ENCODE results near the gene PTPRB.

PTPRB gene

DNA sequence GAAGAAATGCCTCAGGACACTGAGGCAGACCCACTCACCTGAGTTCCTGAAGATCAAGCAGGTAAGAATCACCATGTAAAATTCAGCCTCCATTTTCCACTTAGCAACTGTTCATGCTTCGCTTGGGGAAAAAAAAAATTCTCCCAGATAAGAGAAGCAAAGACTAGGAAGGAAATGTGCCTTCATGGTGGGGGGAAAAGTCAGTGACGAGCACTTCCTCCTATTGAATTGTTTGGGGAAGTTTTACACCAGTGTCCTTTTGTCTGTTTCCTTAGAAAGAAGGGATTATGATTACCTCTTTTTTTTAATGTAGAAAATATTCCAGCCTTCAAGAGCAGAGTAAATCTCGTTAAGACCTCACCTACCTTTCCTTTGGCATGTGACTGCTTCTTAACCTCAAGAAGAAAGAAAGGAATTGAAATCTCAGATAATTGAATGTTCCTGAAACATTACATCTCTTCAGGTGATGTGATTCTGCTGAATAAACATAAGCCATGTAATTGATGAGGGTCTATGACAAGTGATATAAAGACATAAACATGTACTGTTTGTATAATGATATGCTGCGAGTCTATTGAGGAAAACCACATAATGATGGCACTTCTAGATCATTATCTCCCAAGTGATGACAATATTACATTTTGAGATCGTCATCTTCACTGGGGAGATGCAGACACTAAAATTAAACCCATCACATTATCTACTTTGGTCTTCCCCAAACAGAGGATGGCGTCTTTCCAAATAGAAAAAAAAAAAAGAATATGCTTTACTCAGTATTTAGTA is at the start of gene PTPRB:
Gene PTPRB, minus strand, starts transcription at position 127 of the 783 bp plus-strand sequence. Its CDS starts 34 bp downstream, at position 93.
- no peak for DNase-seq (ENCODE audit: low read depth)

DNA sequence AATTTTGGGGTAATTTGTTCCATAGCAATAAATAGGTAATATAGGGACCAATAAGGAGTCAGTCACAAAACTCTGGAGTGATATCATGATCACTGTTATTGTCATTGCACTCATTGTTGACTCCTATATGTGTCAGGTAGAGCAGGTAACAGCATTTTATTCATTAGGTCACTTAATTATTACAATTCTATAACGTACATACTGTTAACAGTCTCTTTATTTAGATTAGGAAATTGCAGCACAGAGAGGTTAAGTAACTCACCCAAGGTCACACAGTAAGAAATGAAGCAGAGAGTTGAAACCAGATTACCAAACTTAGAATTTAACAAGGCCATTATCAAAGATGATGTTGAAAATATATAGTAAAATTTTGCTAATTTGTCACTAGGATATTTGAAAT is 49.7 kb upstream of the PTPRB start:
- no peak for DNase-seq (ENCODE audit: low read depth)

DNA sequence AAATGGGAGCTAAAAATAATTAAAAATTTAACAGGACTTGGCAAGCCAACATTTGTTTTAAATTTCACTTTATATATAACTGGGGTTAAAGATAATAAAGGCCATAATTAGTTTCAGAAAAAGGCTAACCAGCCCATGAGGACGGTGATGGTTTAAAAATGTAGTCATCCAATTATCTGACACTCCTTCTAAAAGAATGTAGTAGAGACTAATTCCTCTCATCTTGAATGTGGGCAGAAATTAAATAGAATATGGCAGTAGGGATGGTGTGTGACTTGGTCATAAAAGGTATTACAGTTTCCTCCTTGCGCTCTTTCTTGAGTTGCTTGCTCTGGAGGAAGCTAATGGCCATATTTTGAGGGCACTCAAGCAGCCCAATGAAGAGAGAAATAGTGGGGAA is 49.1 kb upstream of the PTPRB start:
- DNase-seq (ENCODE audit: low read depth): no peak

GRCh38 chr12:70683976-70684375 is 46.7 kb upstream of the PTPRB start:
- DNase-seq (ENCODE audit: low read depth): no peak

DNA sequence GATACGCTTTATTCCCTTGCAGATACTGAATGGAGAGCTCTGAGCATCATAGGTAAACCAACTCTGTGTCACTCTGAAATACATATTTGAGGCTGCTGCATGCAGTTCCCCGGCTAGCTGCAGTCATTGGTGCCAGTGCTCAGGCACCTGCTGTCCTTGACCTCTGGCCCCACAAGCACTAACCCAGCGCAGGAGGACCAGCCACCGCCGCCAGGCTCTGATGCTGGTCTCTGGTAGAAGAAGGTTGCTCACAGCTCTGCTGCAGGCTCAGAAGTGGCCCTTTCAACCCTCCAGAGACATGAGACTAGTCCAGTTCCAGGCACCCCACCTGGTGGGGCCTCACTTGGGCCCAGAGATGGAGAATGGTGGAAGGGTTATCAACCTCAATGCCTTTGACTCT is 34.5 kb upstream of the PTPRB start:
- no peak for DNase-seq (ENCODE audit: low read depth)

GRCh38 chr12:70670948-70671347 is 33.7 kb upstream of the PTPRB start:
- no peak for DNase-seq (ENCODE audit: low read depth)

GRCh38 chr12:70667253-70667652 is 30.0 kb upstream of the PTPRB start:
- no peak for DNase-seq (ENCODE audit: low read depth)

- no peak for DNase-seq (ENCODE audit: low read depth)
Observed at GRCh38 chr12:70666364-70666763, 29.1 kb upstream of the PTPRB start.

GRCh38 chr12:70664465-70664881 is 27.2 kb upstream of the PTPRB start:
- no peak for DNase-seq (ENCODE audit: low read depth)

DNA sequence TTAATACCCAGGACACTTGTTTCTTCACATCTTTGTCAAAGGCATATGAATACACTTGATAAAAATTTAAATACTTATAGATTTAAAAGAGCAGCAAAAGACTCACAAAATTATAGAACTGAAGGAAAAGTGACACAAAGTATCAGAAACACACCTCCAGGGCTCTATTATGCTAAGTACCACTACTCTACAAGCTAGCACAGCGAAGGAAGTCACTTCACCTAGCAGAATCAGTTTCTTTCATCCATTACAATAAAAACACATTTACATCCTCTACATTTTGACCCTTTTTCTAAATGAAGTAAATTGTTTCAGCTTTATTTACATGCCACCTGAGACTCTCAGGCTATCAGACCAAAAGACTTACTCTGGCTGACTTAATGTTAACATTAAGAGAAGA is 26.6 kb upstream of the PTPRB start:
- no peak for DNase-seq (ENCODE audit: low read depth)

DNA sequence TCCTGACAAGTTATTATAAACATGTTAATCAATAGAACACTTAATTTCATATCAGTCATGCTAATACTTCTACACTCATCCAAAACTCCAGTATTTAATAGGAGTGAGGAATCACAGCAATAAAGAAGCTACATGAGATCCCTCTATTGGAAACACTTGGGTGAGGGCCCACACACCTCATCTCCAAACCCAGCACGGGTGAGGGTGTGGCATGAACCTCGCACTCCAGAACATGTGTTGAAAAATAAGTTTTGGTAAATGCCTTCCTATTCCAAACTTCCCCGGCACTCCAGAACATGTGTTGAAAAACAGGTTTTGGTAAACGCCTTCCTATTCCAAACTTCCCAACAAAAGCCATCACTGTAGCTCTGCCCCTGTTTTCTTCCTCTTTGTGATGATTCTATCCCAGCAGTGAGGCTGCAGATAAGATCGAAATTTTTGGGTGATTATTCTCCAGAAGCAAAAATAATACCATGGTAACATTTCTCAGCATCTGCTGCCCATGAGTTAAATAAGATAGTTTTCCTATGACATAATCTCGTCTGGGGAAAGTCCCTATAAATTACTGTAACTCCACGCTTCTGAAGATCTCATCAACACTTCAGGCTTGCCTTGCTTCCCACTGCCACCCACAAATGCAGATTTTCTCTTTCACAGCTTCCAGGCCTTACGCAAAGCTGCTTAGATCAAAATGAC is 24.4 kb upstream of the PTPRB start:
- DNase-seq (ENCODE audit: low read depth): no peak

- no peak for DNase-seq (ENCODE audit: low read depth)
Observed at GRCh38 chr12:70660620-70661219, 23.5 kb upstream of the PTPRB start.

DNA sequence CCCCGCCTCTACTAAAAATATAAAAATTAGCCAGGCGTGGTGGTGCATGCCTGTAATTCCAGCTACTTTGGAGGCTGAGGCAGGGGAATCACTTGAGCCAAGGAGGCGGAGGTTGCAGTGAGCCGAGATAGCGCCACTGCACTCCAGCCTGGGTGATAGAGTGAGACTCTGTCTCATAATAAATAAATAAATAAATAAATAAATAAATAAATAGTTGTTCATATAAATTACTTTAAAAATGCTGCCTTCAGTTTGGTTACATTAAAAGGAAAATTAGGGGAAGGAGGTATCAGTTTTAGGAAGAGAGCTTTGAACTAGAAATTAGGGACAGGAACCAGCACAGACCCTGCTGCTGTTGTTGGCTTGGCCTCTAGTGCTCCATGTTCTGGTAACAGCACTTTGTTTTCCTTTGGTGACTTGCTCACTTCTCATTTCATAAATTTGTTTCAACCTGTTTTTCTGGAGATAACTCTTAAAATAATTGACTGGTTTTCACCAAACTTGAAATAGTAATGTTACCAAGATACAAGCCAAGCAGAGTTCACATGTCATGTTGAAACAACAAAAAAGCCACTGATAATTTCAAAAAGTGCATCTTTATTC is 22.9 kb upstream of the PTPRB start:
- no peak for DNase-seq (ENCODE audit: low read depth)

DNA sequence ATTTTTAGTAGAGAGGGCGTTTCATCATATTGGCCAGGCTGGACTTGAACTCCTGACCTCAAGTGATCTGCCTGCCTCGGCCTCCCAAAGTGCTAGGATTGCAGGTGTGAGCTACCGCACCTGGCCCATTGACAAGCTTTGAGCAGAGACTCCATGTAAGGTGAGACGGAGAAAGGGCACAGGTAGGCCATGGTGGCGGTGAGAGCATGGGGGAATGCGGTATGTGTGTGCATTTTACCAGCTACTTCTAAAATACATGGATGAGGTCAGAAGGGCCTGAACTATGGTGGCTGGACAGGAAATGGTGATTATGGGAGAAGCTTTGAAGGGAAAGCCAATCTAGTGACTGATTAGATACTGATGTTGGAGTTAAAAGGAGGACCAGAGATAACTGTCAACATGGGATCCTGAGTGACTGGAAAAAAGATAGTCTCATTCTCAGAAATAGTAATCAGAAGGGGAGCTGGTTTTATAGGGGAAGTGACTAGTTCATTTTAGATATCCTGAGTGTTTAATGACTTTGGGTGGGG is 21.9 kb upstream of the PTPRB start:
- no peak for DNase-seq (ENCODE audit: low read depth)

GRCh38 chr12:70657616-70658286 is 20.5 kb upstream of the PTPRB start:
- no peak for DNase-seq (ENCODE audit: low read depth)

DNA sequence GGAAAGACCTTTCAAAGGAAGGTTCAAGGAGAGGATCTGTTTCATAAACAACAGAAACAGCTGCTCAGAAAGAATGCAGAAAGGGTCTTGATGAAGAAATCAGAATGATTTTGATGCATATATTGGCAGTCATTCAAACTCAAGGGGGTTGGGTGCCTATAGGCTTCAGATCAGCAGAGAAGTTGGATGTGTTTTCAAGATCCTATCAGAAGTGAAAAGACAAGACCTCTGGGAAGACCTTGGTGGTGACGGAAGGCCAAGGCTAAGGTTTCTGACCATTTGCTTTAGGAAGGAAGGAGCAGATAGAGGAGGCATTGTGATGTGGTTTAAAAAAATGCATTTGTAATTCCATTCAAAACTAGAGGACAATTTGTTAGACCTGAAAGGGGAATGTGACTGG is 15.2 kb upstream of the PTPRB start:
- DNase-seq (ENCODE audit: low read depth): no peak

GRCh38 chr12:70648831-70649230 is 11.6 kb upstream of the PTPRB start:
- DNase-seq (ENCODE audit: low read depth): no peak

DNA sequence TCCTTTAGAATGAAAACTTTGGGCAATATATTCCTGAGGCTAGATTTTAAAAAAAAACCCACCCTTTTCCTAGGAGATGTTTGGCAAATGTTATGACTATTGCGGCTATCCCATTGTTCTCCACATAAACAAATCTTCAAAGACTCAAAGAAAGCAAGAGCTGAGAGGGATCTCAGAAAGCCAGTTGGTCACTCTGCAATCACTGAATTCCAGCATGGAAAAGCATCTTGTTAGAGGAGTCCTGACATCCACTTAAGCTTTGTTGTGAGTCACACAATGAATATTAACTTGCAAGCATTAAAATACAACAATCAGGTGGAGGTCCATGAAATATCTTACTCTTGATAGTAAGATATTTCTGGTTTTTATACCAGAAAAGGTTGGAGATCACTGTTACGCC is 11.0 kb upstream of the PTPRB start:
- no peak for DNase-seq (ENCODE audit: low read depth)

- no peak for DNase-seq (ENCODE audit: low read depth)
Observed at GRCh38 chr12:70646850-70647249, 9.6 kb upstream of the PTPRB start.

GRCh38 chr12:70645494-70646317 is 8.5 kb upstream of the PTPRB start:
- DNase-seq (ENCODE audit: low read depth): no peak

DNA sequence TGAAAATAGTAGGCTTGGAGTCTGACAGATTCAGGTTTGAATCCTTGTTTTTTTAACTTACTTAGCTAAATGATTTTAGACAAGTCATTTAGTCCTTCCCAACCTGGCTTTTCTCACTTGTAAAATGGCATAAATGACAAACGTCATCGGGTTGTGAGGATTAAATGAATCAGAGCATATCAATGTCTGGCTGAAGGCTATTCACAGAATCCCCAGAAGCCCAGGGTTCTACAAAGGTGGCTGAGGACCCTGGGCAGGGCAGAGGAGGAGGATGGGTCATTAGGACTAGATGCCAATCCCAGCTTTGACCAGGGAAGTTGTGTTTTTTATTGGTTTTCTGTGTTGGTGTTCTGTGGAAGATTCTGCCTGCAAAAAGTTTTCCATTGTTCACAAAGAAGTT is 7.6 kb upstream of the PTPRB start:
- DNase-seq (ENCODE audit: low read depth): no peak
